DOHH2 (cell line): ENCODE data around the gene FASTK.

Experiments
- EZH2phosphoT487 ChIP-seq: fragments of 200-600 bp; sonication (generic); IDR thresholded peaks from 2 replicates; pipeline ENCODE4 v1.6.1; 2017; ENCODE audit warnings: borderline replicate concordance, mild to moderate bottlenecking, antibody characterized with exemption, low read length, moderate library complexity, mixed read lengths
- TF ChIP-seq, protein P1 (sequence below): fragments of 200-600 bp; sonication (generic); IDR thresholded peaks from one replicate; pipeline ENCODE4 v1.5.1; 2014; ENCODE audit warnings: antibody characterized with exemption, mild to moderate bottlenecking, low read depth, low read length; ENCODE audit not compliant: poor library complexity, severe bottlenecking

GRCh38 chr7:151117565-151117964 lies 37.0 kb upstream of the FASTK start:
- TF ChIP-seq, protein P1, sequence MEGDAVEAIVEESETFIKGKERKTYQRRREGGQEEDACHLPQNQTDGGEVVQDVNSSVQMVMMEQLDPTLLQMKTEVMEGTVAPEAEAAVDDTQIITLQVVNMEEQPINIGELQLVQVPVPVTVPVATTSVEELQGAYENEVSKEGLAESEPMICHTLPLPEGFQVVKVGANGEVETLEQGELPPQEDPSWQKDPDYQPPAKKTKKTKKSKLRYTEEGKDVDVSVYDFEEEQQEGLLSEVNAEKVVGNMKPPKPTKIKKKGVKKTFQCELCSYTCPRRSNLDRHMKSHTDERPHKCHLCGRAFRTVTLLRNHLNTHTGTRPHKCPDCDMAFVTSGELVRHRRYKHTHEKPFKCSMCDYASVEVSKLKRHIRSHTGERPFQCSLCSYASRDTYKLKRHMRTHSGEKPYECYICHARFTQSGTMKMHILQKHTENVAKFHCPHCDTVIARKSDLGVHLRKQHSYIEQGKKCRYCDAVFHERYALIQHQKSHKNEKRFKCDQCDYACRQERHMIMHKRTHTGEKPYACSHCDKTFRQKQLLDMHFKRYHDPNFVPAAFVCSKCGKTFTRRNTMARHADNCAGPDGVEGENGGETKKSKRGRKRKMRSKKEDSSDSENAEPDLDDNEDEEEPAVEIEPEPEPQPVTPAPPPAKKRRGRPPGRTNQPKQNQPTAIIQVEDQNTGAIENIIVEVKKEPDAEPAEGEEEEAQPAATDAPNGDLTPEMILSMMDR, result no peak
- TF ChIP-seq EZH2phosphoT487, result no peak
